Muscle layer of colon (tissue), 2 donors: ENCODE results near the gene JUN.

ENCODE experiments used
- H3K27ac ChIP-seq: one replicate; pipeline ENCODE4 v1.7.0; 2013; ENCODE audit warnings: low read depth, mild to moderate bottlenecking, low read length, moderate library complexity
- H3K27me3 ChIP-seq, 2 donors: one replicate each; pipeline ENCODE4 v1.7.0; 2013; ENCODE audit warnings: low read length in 2 of 2, mild to moderate bottlenecking in 2 of 2; ENCODE audit not compliant: insufficient read depth in 2 of 2, control insufficient read depth in 1 of 2
- H3K36me3 ChIP-seq: one replicate; pipeline ENCODE4 v1.7.0; 2013; ENCODE audit warnings: mild to moderate bottlenecking, low read length; ENCODE audit not compliant: insufficient read depth
- H3K4me1 ChIP-seq: one replicate; pipeline ENCODE4 v1.7.0; 2013; ENCODE audit warnings: mild to moderate bottlenecking, low read length; ENCODE audit not compliant: insufficient read depth
- H3K4me3 ChIP-seq, 2 donors: one replicate each; pipeline ENCODE4 v1.7.0; 2013; ENCODE audit warnings: low read length in 2 of 2, low read depth in 1 of 2, mild to moderate bottlenecking in 1 of 2, moderate library complexity in 1 of 2
- H3K9ac ChIP-seq: one replicate; pipeline ENCODE4 v1.7.0; 2013; ENCODE audit warnings: low read length
- H3K9me3 ChIP-seq: one replicate; pipeline ENCODE4 v1.7.0; 2013; ENCODE audit warnings: mild to moderate bottlenecking, low read length
- donor health status: abdominal sarcoma.
- donor health status: Adenocarcinoma of cecum.

The JUN gene

GRCh38 chr1:58783993-58784757 is at the start of gene JUN:
Gene JUN, minus strand, starts transcription at chr1:58784047. Its CDS starts 977 bp downstream, at chr1:58783070.
- Histone ChIP-seq H3K4me3 (peak within 1 kb of the TSS; percentile 83 to 99), H3K27ac (peak within 1 kb of the TSS; percentile 98), H3K4me1 (peaks cover 21% of the 10 kb centered on the region), H3K9me3 (no peaks in the 10 kb centered on the region), H3K9ac (peak within 1 kb of the TSS; percentile 98), H3K27me3 (no peaks in the 10 kb centered on the region), H3K36me3 (no peaks in the 10 kb centered on the region)

- no peaks in the 10 kb centered on the region for H3K27me3 ChIP-seq
- no peak overlapping the region for H3K27ac ChIP-seq
- no peaks in the 10 kb centered on the region for H3K9me3 ChIP-seq
- H3K4me3 ChIP-seq: no peak overlapping the region
- no peaks in the 10 kb centered on the region for H3K36me3 ChIP-seq
- no peak overlapping the region for H3K9ac ChIP-seq
- no peaks in the 10 kb centered on the region for H3K4me1 ChIP-seq
Observed at GRCh38 chr1:58833166-58833565, 49.3 kb upstream of the JUN start.

GRCh38 chr1:58830291-58830690 is 46.4 kb upstream of the JUN start:
- Histone ChIP-seq H3K27me3 (no peaks in the 10 kb centered on the region), H3K4me1 (no peaks in the 10 kb centered on the region), H3K9me3 (no peaks in the 10 kb centered on the region), H3K27ac (no peak overlapping the region), H3K4me3 (no peak overlapping the region), H3K9ac (no peak overlapping the region), H3K36me3 (no peaks in the 10 kb centered on the region)

GRCh38 chr1:58829866-58830265 is 46.0 kb upstream of the JUN start:
- Histone ChIP-seq H3K36me3 (no peaks in the 10 kb centered on the region), H3K4me1 (no peaks in the 10 kb centered on the region), H3K27me3 (no peaks in the 10 kb centered on the region), H3K4me3 (no peak overlapping the region), H3K9me3 (no peaks in the 10 kb centered on the region), H3K27ac (no peak overlapping the region), H3K9ac (no peak overlapping the region)

- Histone ChIP-seq H3K9me3 (no peaks in the 10 kb centered on the region), H3K4me3 (no peak overlapping the region), H3K27me3 (no peaks in the 10 kb centered on the region), H3K27ac (no peak overlapping the region), H3K9ac (no peak overlapping the region), H3K4me1 (no peaks in the 10 kb centered on the region), H3K36me3 (no peaks in the 10 kb centered on the region)
Observed at GRCh38 chr1:58827298-58827697, 43.5 kb upstream of the JUN start.

GRCh38 chr1:58824753-58825389 is 41.0 kb upstream of the JUN start:
- H3K4me1 ChIP-seq: no peaks in the 10 kb centered on the region

GRCh38 chr1:58823481-58824010 is 39.7 kb upstream of the JUN start:
- H3K9me3 ChIP-seq: no peaks in the 10 kb centered on the region
- H3K9ac ChIP-seq: no peak overlapping the region
- no peaks in the 10 kb centered on the region for H3K36me3 ChIP-seq
- H3K27me3 ChIP-seq: no peaks in the 10 kb centered on the region
- no peak overlapping the region for H3K27ac ChIP-seq
- no peak overlapping the region for H3K4me3 ChIP-seq
- H3K4me1 ChIP-seq: no peaks in the 10 kb centered on the region

More at GRCh38 chr1:58824753-58825389, 41.0 kb upstream of the JUN start:
- H3K36me3 ChIP-seq: no peaks in the 10 kb centered on the region
- H3K27ac ChIP-seq: no peak overlapping the region
- no peaks in the 10 kb centered on the region for H3K9me3 ChIP-seq
- no peak overlapping the region for H3K9ac ChIP-seq
- no peaks in the 10 kb centered on the region for H3K27me3 ChIP-seq
- no peak overlapping the region for H3K4me3 ChIP-seq

- no peak overlapping the region for H3K27ac ChIP-seq
- H3K9ac ChIP-seq: no peak overlapping the region
- no peak overlapping the region for H3K4me3 ChIP-seq
- peaks cover 6% of the 10 kb centered on the region for H3K4me1 ChIP-seq
- H3K27me3 ChIP-seq: no peaks in the 10 kb centered on the region
- H3K9me3 ChIP-seq: no peaks in the 10 kb centered on the region
- no peaks in the 10 kb centered on the region for H3K36me3 ChIP-seq
Observed at GRCh38 chr1:58821309-58821708, 37.5 kb upstream of the JUN start.

- no peak overlapping the region for H3K9ac ChIP-seq
- no peak overlapping the region for H3K27ac ChIP-seq
- no peaks in the 10 kb centered on the region for H3K36me3 ChIP-seq
- H3K27me3 ChIP-seq: no peaks in the 10 kb centered on the region
- peaks cover 11% of the 10 kb centered on the region for H3K4me1 ChIP-seq
- no peaks in the 10 kb centered on the region for H3K9me3 ChIP-seq
- H3K4me3 ChIP-seq: no peak overlapping the region
Observed at GRCh38 chr1:58818976-58819375, 35.1 kb upstream of the JUN start.

GRCh38 chr1:58818075-58818474 is 34.2 kb upstream of the JUN start:
- H3K4me1 ChIP-seq: peaks cover 11% of the 10 kb centered on the region
- H3K27me3 ChIP-seq: no peaks in the 10 kb centered on the region
- no peak overlapping the region for H3K9ac ChIP-seq
- H3K9me3 ChIP-seq: no peaks in the 10 kb centered on the region
- H3K36me3 ChIP-seq: no peaks in the 10 kb centered on the region
- no peak overlapping the region for H3K27ac ChIP-seq
- no peak overlapping the region for H3K4me3 ChIP-seq

- H3K9ac ChIP-seq: peak overlapping the region; percentile 47
- peak overlapping the region; percentile 96 for H3K27ac ChIP-seq
- peaks cover 11% of the 10 kb centered on the region for H3K4me1 ChIP-seq
- H3K36me3 ChIP-seq: no peaks in the 10 kb centered on the region
- no peaks in the 10 kb centered on the region for H3K27me3 ChIP-seq
- peak overlapping the region; percentile 34 to 71 for H3K4me3 ChIP-seq
- no peaks in the 10 kb centered on the region for H3K9me3 ChIP-seq
Observed at GRCh38 chr1:58816747-58817221, 32.9 kb upstream of the JUN start.
